Breast epithelium (tissue), 4 donors: Measurements from ENCODE around the gene PRR19. TPM values are rescaled to one million over a fixed set of nuclear protein-coding genes. Genes with fewer than 3 reads are reported as not detected.
A peak's percentile ranks its signal among the peaks of the same experiment; 100 is the strongest.

Source experiments
- DNase-seq, 2 donors: peaks; one replicate each; pipeline ENCODE4 v3.0.0-alpha.2; 2019; ENCODE audit warnings: low spot score in 2 of 2
- H3K27ac ChIP-seq, 2 donors: fragments of 200-600 bp; sonication (generic) in 1 of 2; one replicate each; pipeline ENCODE4 v1.5.1; 2016 to 2019; ENCODE audit warnings: mild to moderate bottlenecking in 1 of 2
- H3K27me3 ChIP-seq, 2 donors: fragments of 200-600 bp; sonication (generic) in 1 of 2; one replicate each; pipeline versions ENCODE4 v1.5.1 to v1.6.0; 2017 to 2019; ENCODE audit warnings: control low read depth in 1 of 2, mild to moderate bottlenecking in 1 of 2
- H3K36me3 ChIP-seq: fragments of 200-600 bp; one replicate; pipeline ENCODE4 v1.5.1; 2019
- H3K4me1 ChIP-seq, 2 donors: fragments of 200-600 bp; sonication (generic); one replicate each; pipeline ENCODE4 v1.5.1; 2016 to 2019; ENCODE audit warnings: control low read depth in 1 of 2
- H3K4me3 ChIP-seq, 3 donors: fragments of 200-600 bp; sonication (generic); 1 replicate in 2 of 3; 2 replicates in 1 of 3; pipeline ENCODE4 v1.5.1; 2016 to 2019; ENCODE audit warnings: mild to moderate bottlenecking in 3 of 3, moderate library complexity in 2 of 3
- H3K9me3 ChIP-seq, 2 donors: fragments of 200-600 bp; sonication (generic) in 1 of 2; one replicate each; pipeline ENCODE4 v1.5.1; 2016 to 2019; ENCODE audit warnings: control low read depth in 1 of 2
- POLR2A ChIP-seq: fragments of 450-650 bp; IDR thresholded peaks from one replicate; pipeline ENCODE4 v1.6.1; 2016; ENCODE audit warnings: antibody characterized with exemption, mild to moderate bottlenecking, moderate library complexity
- POLR2AphosphoS5 ChIP-seq, 3 donors: sonication (generic); formaldehyde crosslinking; IDR thresholded peaks; one replicate each; pipeline ENCODE4 v1.6.1; 2017; ENCODE audit warnings: antibody characterized with exemption in 3 of 3
- intact Hi-C: fragments of 100-400 bp; cut with DNase I; formaldehyde crosslinking; loops from one replicate; pipeline ENCODE4 v1.15.1; 2023; ENCODE audit warnings: low total_unique reads
- total RNA-seq, 3 donors: library from RNA; depleted of rRNA; stranded (reverse); fragments of >200 nt; gene quantifications; one replicate each; pipeline ENCODE4 v1.1.0, GENCODE V29; 2016
- TF ChIP-seq, protein P1 (sequence below), 3 donors: fragments of 450-650 bp; IDR thresholded peaks; one replicate each; pipeline ENCODE4 v1.5.1; 2016 to 2017; ENCODE audit warnings: antibody characterized with exemption in 3 of 3, mild to moderate bottlenecking in 3 of 3, moderate library complexity in 3 of 3

PRR19 gene
- total RNA-seq, 3 donors from 2014 or later, result 0.33 to 2.6 (median 0.48) TPM

DNA sequence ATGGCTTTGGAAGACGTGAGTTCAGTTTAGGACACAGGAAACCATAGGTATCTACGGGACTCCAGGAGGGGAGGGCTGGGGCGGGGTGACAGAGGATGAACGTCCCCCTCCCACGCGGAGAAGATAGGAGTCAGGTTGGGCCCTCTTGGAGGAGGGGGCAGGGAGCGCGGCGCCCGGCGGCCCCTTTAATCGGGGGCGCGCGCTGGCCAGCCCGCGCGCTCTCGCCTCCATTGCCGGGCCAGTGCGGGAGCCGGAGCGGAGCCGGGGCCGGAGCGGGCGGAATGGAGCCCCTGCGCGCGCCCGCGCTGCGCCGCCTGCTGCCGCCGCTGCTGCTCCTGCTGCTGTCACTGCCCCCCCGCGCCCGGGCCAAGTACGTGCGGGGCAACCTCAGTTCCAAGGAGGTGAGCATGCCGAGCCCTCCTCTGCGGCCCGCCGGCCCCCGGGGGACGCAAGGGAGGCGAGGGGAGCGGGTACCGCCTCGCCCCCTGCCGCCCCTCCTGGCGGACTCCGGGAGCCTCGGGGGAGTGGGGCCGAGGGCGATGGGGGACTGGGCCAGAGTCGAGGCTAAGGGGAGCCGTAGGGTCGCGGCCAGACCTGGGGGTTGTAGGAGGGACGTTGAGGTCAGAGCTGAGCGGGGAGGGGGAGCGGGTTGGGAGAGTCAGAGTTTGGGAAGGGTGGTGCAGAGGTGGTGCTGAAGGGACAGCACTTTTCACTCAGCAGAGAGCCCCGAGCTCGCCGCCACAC, 11.3 kb downstream of the PRR19 start, which contains the start of gene TMEM145:
Gene TMEM145, plus strand, starts transcription at position 214 of the 744 bp plus-strand sequence. Its CDS starts 68 bp downstream, at position 282.
- no peak for DNase-seq
- no peaks in the 10 kb centered on the region for H3K36me3 ChIP-seq
- peak within 1 kb of the TSS; percentile 21 to 64 (median 55) for H3K4me3 ChIP-seq
- no peak within 1 kb of the TSS for H3K27ac ChIP-seq
- no peaks in the 10 kb centered on the region for H3K4me1 ChIP-seq
- no peak for TF ChIP-seq POLR2A
- TF ChIP-seq, protein P1, sequence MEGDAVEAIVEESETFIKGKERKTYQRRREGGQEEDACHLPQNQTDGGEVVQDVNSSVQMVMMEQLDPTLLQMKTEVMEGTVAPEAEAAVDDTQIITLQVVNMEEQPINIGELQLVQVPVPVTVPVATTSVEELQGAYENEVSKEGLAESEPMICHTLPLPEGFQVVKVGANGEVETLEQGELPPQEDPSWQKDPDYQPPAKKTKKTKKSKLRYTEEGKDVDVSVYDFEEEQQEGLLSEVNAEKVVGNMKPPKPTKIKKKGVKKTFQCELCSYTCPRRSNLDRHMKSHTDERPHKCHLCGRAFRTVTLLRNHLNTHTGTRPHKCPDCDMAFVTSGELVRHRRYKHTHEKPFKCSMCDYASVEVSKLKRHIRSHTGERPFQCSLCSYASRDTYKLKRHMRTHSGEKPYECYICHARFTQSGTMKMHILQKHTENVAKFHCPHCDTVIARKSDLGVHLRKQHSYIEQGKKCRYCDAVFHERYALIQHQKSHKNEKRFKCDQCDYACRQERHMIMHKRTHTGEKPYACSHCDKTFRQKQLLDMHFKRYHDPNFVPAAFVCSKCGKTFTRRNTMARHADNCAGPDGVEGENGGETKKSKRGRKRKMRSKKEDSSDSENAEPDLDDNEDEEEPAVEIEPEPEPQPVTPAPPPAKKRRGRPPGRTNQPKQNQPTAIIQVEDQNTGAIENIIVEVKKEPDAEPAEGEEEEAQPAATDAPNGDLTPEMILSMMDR (IDR thresholded peaks at IDR 0.05), result peak in 2 of 3 donors; percentile 13 to 17
- H3K27me3 ChIP-seq, result no peaks in the 10 kb centered on the region
- intact Hi-C loops, result loop anchor here (2.0 kb wide), 1 partner anchor 64 kb away; no protein-coding TSS in a partner anchor
- H3K9me3 ChIP-seq, result no peaks in the 10 kb centered on the region

DNA sequence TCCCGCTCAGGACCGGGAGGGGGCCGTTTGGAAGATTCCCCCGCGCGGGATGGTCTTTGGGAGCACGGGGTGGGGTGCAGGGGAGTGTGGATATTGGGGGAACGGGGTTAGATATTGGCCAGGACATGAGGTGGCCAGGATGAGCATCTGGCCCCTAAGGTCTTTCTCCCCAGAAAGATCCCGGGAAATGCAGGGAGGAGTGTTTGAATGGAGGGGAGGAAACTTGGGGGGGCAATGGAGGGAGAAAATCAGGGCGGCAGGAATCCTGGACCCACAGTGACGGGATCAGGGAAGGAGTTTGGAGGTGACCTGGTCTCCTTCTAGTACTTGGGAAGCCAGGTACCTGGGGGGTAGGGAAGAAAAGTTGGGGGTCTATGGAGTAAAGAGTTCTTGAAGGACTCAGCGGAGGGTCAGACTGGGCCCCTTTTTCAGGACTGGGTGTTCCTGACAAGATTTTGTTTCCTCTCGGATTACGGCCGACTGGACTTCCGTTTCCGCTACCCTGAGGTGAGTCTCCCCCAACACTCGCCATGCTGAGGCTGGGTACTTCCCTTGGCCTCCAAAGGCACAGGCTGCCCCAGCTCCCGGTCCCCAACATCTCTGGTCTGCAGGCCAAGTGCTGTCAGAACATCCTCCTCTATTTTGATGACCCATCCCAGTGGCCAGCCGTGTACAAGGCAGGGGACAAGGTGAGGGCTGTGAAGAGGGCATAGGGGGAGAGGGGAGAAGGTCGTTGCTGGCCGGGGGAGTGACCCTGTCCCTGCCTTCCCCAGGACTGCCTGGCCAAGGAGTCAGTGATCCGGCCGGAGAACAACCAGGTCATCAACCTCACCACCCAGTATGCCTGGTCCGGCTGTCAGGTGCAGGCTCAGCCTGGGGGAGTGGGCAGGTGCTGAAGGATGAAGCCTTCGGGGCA, 12.2 kb downstream of the PRR19 start:
- Histone ChIP-seq H3K36me3 (no peaks in the 10 kb centered on the region), H3K4me1 (no peaks in the 10 kb centered on the region), H3K4me3 (peak overlapping the region in 2 of 3 donors; percentile 55 to 64), H3K27ac (no peak overlapping the region), H3K9me3 (no peaks in the 10 kb centered on the region), H3K27me3 (no peaks in the 10 kb centered on the region)
- DNase-seq, result no peak
- intact Hi-C loops, result loop anchor here (2.0 kb wide), 1 partner anchor 63 kb away; no protein-coding TSS in a partner anchor
- TF ChIP-seq, protein P1 (IDR thresholded peaks at IDR 0.05), result peak in 1 of 3 donors; percentile 3
- TF ChIP-seq POLR2A (no peak), POLR2AphosphoS5 (IDR thresholded peaks at IDR 0.05) (no peak)

DNA sequence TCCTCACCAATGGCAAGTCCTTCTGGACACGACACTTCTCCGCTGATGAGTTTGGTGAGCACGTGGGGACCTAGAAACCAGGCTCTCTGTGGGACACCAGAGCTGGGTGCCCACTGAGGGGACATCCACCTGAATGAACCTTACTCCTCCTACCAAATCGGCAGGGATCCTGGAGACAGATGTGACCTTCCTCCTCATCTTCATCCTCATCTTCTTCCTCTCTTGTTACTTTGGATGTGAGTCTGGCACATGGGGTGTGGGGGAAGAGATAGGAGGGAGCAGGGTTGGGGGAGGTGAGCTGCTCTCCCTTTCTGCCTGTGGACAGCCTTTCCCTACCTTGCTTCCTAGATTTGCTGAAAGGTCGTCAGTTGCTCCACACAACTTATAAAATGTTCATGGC, 13.1 kb downstream of the PRR19 start:
- Histone ChIP-seq H3K9me3 (no peaks in the 10 kb centered on the region), H3K4me3 (no peak overlapping the region), H3K36me3 (no peaks in the 10 kb centered on the region), H3K27me3 (no peaks in the 10 kb centered on the region), H3K4me1 (no peaks in the 10 kb centered on the region), H3K27ac (no peak overlapping the region)
- no peak for DNase-seq
- intact Hi-C loops, result no loop called here
- TF ChIP-seq POLR2A (no peak), POLR2AphosphoS5 (IDR thresholded peaks at IDR 0.05) (no peak)
- TF ChIP-seq, protein P1 (IDR thresholded peaks at IDR 0.05), result no peak

DNA sequence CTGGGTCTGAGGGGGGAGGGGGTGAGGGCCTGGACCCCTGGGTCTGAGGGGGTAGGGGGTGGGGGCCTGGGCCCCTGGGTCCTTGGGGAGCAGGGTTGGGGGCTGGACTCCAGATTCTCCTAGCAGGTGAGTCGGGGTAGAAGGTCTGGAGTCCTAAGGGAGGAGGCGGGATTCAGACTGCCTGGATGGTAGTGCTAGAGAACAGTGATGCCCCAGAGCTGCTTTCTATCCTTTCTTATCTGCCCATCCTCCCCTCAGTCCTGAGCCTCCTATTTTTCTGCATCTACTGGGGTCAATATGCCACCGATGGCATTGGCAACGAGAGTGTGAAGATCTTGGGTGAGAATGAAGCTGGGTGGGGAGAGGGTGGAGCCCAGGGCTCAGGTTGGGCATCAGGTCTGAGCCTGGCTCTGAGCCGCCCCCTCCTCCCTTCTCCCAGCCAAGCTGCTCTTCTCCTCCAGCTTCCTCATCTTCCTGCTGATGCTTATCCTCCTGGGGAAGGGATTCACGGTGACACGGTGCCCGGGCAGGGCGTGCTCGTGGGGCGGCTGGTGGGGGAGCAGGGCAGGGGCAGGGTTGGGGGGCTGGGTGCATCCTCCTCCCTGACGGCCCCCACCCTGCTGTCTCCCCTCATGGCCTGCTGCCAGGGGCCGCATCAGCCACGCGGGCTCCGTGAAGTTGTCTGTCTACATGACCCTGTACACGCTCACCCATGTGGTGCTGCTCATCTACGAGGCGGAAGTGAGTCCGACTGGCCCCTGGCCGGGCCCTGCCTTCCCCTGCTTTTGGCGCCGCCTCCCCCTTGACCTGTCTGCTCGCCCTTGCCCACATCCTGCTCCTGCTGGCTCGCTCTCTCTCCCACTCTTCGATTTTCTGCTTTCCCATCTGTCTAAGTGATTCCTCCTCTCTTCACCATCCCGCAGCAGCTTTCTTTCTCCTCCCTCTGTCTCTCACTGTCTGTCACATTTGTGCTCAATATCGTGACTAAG, 14.6 kb downstream of the PRR19 start:
- Histone ChIP-seq H3K27me3 (no peaks in the 10 kb centered on the region), H3K27ac (no peak overlapping the region), H3K4me3 (peak overlapping the region in 1 of 3 donors; percentile 31), H3K9me3 (no peaks in the 10 kb centered on the region), H3K4me1 (no peaks in the 10 kb centered on the region), H3K36me3 (no peaks in the 10 kb centered on the region)
- DNase-seq, result no peak
- intact Hi-C loops, result no loop called here
- TF ChIP-seq POLR2AphosphoS5 (IDR thresholded peaks at IDR 0.05), result no peak
- no peak for TF ChIP-seq POLR2A
- TF ChIP-seq, protein P1 (IDR thresholded peaks at IDR 0.05), result no peak
